NCI-H1436 treated with DMSO at 0.1 percent for 48 hours (cell line): ENCODE data around the gene AQP5.
"Not testable (repeated sequence)": the region's sequence is repeated elsewhere in the genome, so short reads cannot be mapped to it uniquely, and the experiment has no call there.

Experiments used
- DNase-seq: peaks from one replicate; lab custom pipeline; 2025; lab: John Stamatoyannopoulos, UW

Gene AQP5

DNA sequence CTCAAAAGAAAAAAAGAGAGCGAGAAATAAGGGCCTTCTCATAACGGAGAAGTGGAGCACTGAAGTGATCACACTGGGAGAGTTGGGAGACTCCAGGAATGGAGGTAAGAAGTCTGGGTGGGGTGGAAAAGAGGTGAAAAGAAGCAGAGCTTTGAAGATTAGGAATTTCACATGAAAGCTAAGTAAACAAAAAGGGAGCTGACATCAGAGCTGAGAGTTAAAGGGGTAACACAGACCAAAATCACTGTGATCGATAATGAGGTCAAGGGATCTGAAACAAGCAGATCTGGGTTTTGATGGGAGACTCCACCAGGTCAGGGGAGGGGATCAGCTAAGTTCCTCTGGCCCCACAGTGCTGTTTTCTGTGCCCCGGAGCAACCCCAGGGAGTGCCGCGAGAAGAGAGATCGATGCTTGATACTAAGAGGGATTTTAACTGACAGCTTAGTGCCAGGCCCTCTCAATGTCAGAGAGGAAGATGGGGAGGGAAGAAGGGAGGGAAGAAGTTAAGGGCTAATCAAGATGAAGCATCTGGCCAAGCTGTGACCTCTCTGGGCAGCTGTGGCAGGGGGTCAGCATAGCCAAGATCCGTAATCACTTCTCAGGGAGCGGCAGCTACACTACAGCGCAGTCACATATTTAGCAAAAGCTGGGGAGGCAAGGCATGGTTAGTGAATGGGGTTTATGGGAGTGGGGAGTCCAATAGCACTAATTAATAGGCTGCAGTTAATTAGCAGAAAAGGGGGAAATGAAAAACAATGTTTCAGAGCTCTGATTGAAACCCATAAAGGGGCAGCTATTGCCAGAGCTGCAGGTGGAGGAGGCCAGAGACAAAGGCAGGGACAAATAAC is 19.1 kb downstream of the AQP5 start:
- DNase-seq: no peak

DNA sequence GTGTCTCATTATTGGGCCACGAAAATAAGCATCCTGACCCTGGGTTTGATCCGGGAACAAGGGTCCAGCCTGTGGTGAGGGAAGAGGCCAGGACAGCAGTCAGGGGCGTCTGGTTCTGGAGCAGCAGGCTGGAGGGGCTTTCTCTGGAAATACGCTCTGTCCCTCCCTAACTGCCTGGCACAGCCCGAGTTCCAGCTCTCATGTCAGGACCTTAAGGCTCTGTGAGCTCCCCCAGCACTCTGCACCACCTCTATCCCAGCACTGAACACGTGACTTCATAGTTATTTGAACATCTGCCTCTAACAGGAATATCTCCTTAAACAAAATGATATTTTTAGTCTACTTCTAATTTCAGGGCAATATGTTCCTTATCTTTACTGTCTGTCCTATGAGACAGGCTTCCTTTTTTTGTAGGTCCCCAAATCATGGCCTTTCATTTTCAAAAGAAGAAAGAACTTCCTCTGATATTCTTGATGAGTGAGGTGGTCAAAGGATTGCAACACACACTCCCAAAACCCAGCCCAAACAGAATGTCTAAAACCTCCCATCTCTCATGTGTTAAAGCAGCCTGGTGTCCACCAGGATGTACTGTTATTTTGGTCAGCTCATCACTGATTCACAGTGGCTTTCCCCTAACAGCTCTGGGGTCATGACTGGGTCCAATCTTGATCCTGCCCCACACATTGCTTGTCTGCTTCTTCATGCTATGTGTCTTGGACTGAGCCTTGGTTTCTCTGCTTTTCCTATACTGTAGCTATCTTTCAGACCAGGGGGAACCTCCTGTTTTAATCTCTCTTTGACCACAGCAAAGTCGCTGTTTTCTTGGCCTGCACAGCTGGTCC is 20.8 kb downstream of the AQP5 start:
- no peak for DNase-seq

DNA sequence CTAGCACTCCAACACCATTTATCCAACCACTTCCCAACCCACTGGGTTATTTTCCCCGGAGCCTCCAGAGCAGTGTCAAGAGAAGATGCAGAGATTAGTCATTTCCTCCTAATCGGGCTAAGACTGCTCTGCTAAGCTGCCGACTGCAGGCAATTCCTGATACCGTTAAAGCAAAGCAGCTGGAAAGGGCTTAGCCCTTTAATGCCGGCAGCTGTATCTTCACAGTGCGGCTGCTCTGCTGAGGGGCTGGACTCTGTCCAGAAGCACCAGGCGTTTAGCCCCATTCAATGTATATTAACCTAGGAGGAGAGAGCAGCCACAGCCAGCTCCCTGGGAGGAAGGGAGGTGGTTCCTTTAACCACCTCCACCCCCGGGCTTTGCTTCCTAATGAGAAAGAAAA is 22.2 kb downstream of the AQP5 start:
- DNase-seq: no peak

DNA sequence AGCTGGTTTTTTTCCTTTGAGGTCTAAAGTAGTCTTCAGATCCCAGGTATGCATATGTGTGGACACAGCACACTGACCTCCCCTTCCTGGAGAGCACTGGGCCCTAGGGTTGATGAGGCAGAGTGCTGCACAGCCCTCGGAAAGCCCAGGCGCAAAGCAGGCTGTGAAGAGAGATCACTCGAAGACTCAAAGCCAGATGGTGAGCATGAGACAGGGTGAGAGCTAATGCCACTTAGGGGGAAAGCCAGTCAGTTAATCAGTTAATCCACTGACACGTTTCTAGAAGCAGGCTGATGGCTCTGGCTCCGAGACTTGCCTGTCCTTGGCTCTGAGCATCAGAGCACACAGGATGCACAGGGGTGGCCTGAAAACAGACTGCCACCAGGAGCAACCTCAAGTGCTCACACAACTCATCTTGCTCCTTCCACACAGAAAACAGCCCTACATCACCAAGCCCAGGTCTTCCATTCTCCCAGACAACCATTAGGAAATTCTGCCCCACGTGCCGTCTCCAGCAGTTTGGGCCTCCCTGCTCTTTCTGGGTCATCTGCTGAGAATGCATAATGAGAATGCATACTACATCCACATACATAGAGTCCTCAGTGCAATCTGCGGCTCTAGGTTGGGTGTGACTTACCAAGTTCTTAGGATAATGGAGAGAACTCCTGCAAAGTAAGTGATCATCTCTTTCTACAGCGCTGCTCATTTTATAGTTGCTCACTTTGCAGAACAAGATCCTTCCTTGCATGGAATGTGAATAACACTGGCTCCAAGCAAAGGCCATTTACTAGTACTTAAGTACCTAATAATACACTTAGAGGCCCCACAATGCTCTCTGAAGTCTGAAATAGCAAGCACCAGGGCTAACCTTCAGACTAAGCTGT is 23.0 kb downstream of the AQP5 start:
- DNase-seq: no peak

DNA sequence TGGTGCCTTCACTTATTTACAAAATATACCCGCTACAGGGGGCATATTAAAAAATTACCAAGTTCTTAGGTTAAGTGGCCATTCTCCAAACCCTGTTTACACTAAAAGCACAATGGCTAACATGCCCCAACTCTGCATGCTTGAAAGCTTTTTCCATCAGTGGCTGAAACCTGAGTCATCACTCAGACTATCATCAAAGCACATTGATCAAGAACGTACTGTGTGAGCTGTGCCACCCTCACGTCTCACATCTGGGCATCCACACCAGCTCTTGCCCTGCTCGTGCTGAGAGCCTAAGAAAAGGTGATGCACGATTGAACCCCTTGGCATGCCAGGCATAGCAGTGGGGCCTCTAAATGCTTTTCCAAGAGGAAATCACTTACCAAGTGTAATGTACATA is 24.3 kb downstream of the AQP5 start:
- no peak for DNase-seq

DNA sequence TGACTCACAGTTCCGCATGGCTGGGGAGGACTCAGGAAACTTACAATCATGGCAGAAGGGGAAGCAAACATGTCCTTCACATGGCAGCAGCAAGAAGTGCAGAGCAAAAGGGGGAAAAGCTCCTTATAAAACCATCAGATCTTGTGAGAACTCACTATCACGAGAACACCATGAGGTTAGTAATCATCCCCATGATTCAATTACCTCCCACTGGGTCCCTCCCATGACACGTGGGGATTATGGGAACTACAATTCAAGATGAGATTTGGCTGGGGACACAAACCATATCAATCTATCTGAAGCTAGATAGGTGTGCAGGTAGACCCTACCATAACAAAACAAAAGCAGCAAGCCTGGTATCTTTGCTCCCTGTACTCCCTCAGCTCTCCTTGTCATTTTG is 24.8 kb downstream of the AQP5 start:
- not testable (repeated sequence) for DNase-seq

DNA sequence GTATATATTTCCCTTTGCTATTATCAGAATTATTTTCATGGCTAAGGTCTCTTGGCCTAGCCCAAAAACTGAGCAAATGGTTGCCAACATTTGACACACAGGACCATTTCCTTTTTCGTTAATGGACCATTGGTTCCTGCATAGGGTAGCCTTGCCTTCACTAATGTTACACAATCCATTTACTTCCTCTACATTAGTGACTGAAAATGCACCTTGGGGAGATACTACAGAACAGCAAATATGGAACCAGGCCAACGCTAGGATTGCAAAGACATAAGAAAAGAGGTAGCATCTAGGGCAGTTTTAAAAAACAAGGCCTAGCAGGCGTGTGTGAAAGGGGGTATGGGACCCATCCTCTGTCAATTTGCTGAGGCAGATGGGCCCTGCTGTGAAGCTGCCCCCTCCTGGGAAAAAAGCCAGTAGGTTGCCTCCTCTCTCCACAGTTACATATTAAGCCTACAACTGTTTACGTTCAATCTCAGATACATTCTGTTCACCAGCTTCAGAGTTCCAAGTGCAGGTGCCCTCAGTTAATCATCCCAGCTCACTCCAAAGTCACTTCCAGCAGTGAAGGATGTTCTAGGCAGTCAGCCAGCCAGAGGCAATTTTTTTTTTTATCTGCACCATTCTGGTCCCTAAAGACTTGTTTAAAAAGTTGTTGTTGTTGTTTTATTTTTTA is 26.1 kb downstream of the AQP5 start:
- no peak for DNase-seq

DNA sequence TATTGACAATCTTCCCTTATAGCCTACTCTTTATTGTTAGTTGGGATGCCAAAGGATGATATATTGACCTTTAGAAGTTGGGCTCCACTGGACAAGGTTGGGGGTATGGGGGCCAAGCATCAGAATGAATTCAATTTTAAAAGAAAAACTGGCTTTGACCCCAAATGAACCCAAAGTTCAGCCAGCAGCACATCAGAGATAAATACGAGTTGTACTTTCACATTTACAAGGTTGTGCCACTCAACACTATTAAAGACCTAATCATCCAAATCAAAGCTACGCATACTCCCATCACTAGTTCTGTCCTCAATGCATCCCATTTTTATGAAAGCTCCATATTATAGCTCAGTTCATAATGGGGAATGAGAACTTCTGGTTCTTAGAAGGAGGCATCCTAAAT is 27.7 kb downstream of the AQP5 start:
- DNase-seq: not testable (repeated sequence)

DNA sequence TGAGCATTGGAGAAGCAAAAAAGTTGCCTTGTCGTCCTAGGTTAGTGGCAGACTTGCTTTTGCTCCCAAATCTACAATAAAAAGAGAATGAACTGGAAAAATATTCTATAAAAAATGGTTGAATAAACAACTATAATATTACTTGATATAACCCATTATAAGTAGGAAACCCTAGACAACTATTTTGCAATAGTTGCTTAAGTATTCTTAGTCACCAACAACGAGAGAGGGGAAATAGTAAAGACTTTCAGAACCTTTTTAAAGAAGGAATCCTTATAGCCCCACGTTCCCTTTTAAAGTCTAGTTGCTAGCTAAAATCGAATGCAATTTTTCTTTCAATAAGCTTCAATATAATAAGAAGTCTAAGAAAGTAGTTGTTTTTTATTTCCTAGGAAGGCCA is 28.6 kb downstream of the AQP5 start:
- no peak for DNase-seq

DNA sequence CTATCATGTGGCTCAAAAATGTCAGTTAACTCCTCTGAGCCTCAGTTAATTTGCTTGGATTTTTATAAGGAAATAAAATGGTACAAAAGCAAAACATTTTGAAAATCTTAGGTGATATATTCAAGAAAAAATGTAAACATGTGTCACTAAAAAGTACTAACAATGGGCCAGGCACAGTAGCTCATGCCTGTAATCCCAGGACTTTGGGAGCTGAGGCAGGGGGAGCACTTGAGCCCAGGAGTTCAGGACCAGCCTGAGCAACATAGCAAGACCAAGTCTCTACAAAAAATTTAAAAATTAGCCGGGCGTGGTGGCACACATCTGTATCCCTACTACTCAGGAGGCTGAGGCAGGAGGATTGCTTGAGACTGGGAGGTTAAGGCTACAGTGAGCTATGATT is 36.8 kb downstream of the AQP5 start:
- no peak for DNase-seq

DNA sequence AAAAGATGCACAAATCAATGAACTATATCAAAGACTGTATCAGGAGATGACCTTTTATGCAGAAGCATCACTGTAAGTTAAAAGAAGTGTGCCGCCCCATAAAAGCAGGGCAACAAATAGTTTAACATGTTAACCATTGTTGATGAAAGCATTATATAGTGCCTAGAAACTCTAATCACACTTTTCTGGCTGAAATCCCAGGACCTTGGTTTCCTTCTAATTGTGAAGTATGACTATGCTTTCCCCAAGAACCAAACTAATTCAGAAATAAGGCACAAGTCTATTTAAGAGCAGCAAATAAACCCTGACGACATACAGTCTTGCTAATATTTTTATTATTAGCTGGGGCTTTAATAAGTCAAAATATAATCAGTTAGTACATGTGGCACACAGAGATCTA is 41.9 kb downstream of the AQP5 start:
- no peak for DNase-seq

DNA sequence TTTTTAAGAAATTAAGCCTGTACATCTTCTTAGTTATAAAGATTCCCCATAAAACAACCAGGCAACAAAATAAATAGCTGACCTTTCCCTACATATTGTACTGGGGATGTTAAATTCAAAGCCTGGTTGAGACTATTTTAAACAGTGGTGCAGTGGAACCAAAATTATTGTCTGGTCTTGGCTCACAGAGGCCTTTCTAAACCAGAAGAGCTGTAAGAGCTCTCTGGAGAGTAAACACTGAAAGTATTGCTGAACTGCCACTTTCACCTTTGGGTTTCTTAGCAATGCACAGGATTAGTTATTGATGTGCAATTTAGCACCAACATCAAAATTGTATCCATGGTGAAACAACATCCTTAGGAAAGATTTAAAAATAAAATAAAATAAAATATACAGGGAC is 43.0 kb downstream of the AQP5 start:
- DNase-seq: no peak

DNA sequence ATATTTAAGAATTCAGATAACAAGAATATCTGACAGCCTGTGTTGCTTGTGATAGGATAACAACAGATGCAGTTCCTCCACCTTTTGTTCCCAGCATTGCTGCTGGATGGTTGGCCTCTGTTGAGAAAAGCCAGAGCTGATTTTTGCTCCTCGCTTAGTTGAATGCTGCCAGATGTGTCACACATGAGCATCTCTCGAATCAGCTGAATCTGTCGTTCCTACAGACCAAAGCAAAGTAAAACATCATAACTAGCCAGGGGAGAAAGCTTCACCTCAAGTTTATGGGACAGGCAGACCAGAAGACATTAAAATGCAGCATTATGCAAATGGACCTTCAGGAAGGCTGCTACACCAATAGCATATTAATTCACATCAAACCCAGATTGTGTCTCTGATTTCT is 43.5 kb downstream of the AQP5 start:
- no peak for DNase-seq

DNA sequence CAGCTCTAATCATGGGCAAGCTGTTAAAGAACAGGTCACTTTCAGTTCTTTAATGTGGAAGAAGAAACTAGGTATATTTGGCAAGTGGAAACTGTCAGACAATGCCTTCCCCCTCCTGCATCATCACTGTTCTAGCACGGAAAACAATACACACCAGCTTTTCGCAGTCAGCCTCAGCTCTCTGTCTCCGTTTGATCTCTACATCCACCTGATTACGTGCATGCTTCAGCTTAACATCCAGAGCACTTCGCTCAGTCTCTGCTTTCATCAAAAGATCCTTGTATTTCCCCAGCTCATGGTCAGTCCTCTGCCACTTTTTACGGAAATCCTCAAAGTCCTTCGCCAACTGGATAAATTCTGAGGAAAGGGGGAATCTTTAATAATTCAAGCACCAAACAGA is 44.6 kb downstream of the AQP5 start:
- no peak for DNase-seq

DNA sequence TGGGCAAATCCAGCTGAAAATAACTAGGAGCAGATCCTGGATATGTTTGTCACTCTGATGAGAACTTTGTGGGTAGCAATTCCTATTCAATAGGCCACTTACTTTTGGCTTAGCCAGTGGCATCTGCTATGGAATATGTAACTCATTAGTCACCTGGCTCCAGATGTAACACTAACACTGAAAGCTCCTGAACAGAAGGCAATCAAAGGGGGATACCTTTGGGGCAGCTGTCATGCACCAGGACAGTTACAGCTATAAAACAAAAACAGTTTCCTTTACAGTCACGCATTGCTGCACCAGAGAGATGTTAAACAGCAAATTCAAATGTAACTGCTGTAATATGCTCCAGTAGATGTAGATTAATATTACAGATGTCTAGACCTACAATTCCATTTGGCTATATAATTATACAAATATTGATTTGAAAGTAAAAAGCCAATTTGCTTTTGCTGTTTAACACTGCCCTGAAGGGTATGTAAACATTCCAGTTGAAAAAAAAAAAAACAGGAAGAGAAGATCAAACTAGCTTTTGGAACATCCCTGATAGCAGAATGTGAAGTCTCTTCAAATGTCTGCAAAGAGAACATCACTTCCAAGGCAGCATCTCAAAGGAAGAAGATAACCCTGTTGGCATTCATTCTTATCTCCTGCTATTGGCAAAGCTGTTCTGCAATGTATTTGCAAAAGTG is 45.2 kb downstream of the AQP5 start:
- DNase-seq: no peak

DNA sequence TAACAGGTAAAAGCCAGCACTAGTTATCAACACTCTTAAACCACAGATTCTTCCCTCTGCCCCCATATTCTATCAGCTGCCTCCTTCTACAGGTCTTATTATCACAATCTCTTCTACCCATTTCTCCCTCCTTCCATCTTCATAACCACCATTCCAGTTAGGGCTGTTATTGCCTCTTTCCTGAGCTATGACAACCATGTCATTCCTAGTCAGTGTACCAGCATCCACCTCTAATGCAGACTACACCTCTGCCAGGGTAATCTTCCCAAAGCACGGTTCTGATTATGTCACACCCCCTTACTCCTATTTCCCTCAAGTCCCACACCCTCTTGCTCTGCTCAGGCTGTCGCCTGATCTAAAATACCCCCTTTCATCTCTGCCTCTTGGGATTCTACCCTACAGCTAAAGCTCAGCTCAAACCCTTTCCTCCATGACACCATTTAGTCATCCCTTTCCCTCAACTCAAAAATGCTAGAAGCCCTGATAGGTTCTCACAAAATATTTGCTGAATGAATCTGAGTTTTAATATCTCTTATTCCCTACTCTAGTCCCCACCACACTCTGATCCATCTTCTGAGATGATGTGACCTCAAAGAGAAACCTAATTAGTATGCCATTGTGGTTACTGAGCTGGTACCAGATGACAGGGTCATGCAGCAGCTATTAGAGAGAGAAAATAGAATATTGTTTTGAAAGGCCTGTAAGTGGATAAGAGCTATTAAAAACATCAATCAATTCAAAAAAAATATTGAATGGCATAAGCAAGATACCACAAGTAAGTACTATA is 51.9 kb downstream of the AQP5 start:
- DNase-seq: no peak

DNA sequence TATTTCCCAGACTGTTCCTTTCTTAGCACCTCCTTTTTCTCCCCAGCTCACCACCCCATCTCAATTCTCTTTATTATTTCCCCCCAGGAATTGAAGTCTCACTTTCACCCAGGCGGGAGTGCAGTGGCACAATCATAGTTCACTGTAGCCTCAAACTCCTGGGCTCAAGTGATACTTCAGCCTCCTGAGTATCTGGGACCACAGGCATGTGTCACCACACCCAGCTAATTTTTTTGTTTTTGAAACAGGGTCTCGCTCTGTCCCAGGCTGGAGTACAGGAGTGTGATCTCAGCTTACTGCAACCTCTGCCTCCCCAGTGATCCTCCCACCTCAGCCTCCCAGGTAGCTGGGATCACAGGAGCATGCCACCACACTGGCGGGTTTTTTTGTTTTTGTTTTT is 52.7 kb downstream of the AQP5 start:
- no peak for DNase-seq
